HCT116 (cell line): ENCODE results near the gene KPNA4.

Source experiments
- CBX3 ChIP-seq: IDR thresholded peaks from 2 replicates; pipeline ENCODE4 v1.6.1; 2012; ENCODE audit warnings: low read depth
- CTCF ChIP-seq, 3 experiments: fragments of 200-600 bp in 1 of 3; sonication (generic) in 1 of 3; IDR thresholded peaks in 2 of 3; conservative IDR thresholded peaks in 1 of 3; 2 replicates each; pipeline ENCODE4 v1.5.1; 2012 to 2017; ENCODE audit warnings: low read depth in 2 of 3, low read length in 2 of 3, antibody characterized with exemption in 1 of 3, borderline replicate concordance in 1 of 3, control low read depth in 1 of 3, mild to moderate bottlenecking in 1 of 3, mixed read lengths in 1 of 3, mixed run types in 1 of 3, moderate library complexity in 1 of 3; ENCODE audit not compliant: insufficient read depth in 1 of 3
- EZH2phosphoT487 ChIP-seq: fragments of 200-600 bp; IDR thresholded peaks from 2 replicates; pipeline ENCODE4 v1.6.1; 2018; ENCODE audit warnings: antibody characterized with exemption, borderline replicate concordance
- JUND ChIP-seq: IDR thresholded peaks from 2 replicates; pipeline ENCODE4 v1.6.1; 2012
- MAX ChIP-seq: IDR thresholded peaks from 2 replicates; pipeline ENCODE4 v1.6.1; 2012
- POLR2A ChIP-seq: IDR thresholded peaks from 2 replicates; pipeline ENCODE4 v1.7.0; 2011; ENCODE audit warnings: borderline replicate concordance; ENCODE audit not compliant: insufficient read depth, insufficient read length; ENCODE audit errors: extremely low read depth
- POLR2AphosphoS5 ChIP-seq: IDR thresholded peaks from 2 replicates; pipeline ENCODE4 v1.6.1; 2011; ENCODE audit warnings: mild to moderate bottlenecking, low read depth, low read length, moderate library complexity
- YY1 ChIP-seq: IDR thresholded peaks from 2 replicates; pipeline ENCODE4 v1.6.1; 2011; ENCODE audit warnings: low read length, low read depth, moderate library complexity, mild to moderate bottlenecking; ENCODE audit not compliant: insufficient replicate concordance; ENCODE audit errors: extremely low read depth
- ZBTB33 ChIP-seq: IDR thresholded peaks from 2 replicates; pipeline ENCODE4 v1.6.1; 2011; ENCODE audit warnings: mild to moderate bottlenecking, low read length, moderate library complexity; ENCODE audit not compliant: insufficient replicate concordance; ENCODE audit errors: extremely low read depth
- ZFX ChIP-seq: fragments of 450-650 bp; IDR thresholded peaks from 2 replicates; pipeline ENCODE4 v1.6.1; 2017

- TF ChIP-seq CTCF (IDR thresholded peaks at IDR 0.05 in 2 of 3, conservative IDR thresholded peaks at IDR 0.05 in 1 of 3; ENCODE audit: borderline replicate concordance in 1 of 3, insufficient read depth in 1 of 3, low read depth in 2 of 3, low read length in 2 of 3): no peak
- no peak for TF ChIP-seq ZFX
- TF ChIP-seq POLR2AphosphoS5: no peak
- TF ChIP-seq JUND: no peak
- no peak for TF ChIP-seq MAX
- TF ChIP-seq CBX3: no peak
- no peak for TF ChIP-seq ZBTB33
- no peak for TF ChIP-seq YY1
- TF ChIP-seq EZH2phosphoT487: no peak
- TF ChIP-seq POLR2A: no peak
Observed at GRCh38 chr3:160464971-160465370, 100.4 kb downstream of the KPNA4 start.
